ENCODE results near the gene ZNF83.

Gene ZNF83

GRCh38 chr19:52566588-52566987, 71.6 kb downstream of the ZNF83 start:
- DNase-seq = no peak

- no peak for DNase-seq
Observed at GRCh38 chr19:52566121-52566520, 72.0 kb downstream of the ZNF83 start.

All from activated effector memory CD4-positive, alpha-beta T cell treated with anti-CD3 and anti-CD28 coated beads, Interleukin-2, amount 50 U/mL, for 16 hours (primary cell).